H1 (cell line): ENCODE data around the gene SKP2. TPM values are rescaled to one million over a fixed set of nuclear protein-coding genes. Genes with fewer than 3 reads are reported as not detected.

ENCODE experiments used
- CBX5 ChIP-seq: fragments of 300-800, 300-1000 bp; sonication (generic); IDR thresholded peaks from 2 replicates; pipeline ENCODE4 v1.7.1; 2016; ENCODE audit warnings: antibody characterized with exemption, low read length, low read depth
- JUN ChIP-seq: IDR thresholded peaks from 2 replicates; pipeline ENCODE4 v1.6.1; 2011; ENCODE audit warnings: low read depth, mild to moderate bottlenecking, improper control_type of control experiment, low read length
- KDM1A ChIP-seq: fragments of 200-600, 300-600 bp; sonication (generic); IDR thresholded peaks from 2 replicates; pipeline ENCODE4 v1.7.1; 2016; ENCODE audit warnings: mild to moderate bottlenecking, low read length, borderline replicate concordance
- POU5F1 ChIP-seq: IDR thresholded peaks from 2 replicates; pipeline ENCODE4 v1.6.1; 2011; ENCODE audit warnings: low read depth, mild to moderate bottlenecking, low read length, moderate library complexity
- TAF1 ChIP-seq: IDR thresholded peaks from 2 replicates; pipeline ENCODE4 v1.6.1; 2011; ENCODE audit warnings: mild to moderate bottlenecking, low read depth, low read length
- polyA plus RNA-seq, 7 experiments: library from polyadenylated mRNA; depleted of rRNA in 3 of 7; stranded (reverse) in 5 of 7; unstranded in 2 of 7; fragments of >200 nt in 5 of 7; fragments of 200-250 nt in 2 of 7; gene quantifications; 1 replicate in 5 of 7; 2 replicates in 1 of 7; 4 replicates in 1 of 7; pipeline versions ENCODE4 v1.2.1 to v1.2.3, GENCODE V29; 2011 to 2013; ENCODE audit warnings: missing spikeins in 2 of 7, mixed read lengths in 2 of 7
- total RNA-seq: library from RNA; stranded (reverse); fragmentation: NEBNext Ultra II Directional; extraction: Animal tissue kit (Norgen Biotek cat#: 25700); gene quantifications from 2 replicates; pipeline ENCODE4 v1.2.1, GENCODE V29; 2021

Gene SKP2
- total and polyA plus RNA-seq, 2 of the 8 experiments (the other 6 are each of a cell fraction or from before 2014, with no cell fraction given) = 49.9 to 104 TPM

GRCh38 chr5:36153298-36153677, 1.4 kb downstream of the SKP2 start (continued):
- TF ChIP-seq KDM1A (no peak), JUN (no peak), POU5F1 (no peak), TAF1 (no peak), CBX5 (no peak)
